HL-60 (cell line): ENCODE data around the gene TMEM132D.

ENCODE experiments used
- DNase-seq, 2 experiments: peaks; one replicate each; pipeline ENCODE4 v3.0.0-alpha.2; 2010 to 2020; ENCODE audit warnings: low read depth in 1 of 2, low spot score in 1 of 2
- H3K27ac ChIP-seq: fragments of 250-450 bp; sonication (Bioruptor Pico); replicated peaks from 2 replicates; pipeline ENCODE4 v1.5.1; 2020; ENCODE audit warnings: mild to moderate bottlenecking, moderate library complexity
- H3K27me3 ChIP-seq: fragments of 250-450 bp; sonication (Bioruptor Pico); 2 replicates; pipeline ENCODE4 v1.5.1; 2021; ENCODE audit warnings: mild to moderate bottlenecking, moderate library complexity; ENCODE audit not compliant: insufficient read depth, poor library complexity, severe bottlenecking
- H3K4me3 ChIP-seq: replicated peaks from 2 replicates; pipeline ENCODE4 v1.5.1; 2011; ENCODE audit warnings: mild to moderate bottlenecking, control low read depth, low read length; ENCODE audit not compliant: insufficient read depth
- CTCF ChIP-seq: IDR thresholded peaks from one replicate; pipeline ENCODE4 v1.5.1; 2011; ENCODE audit warnings: low read length, control low read depth, inconsistent platforms; ENCODE audit not compliant: insufficient read depth
- GABPA ChIP-seq: IDR thresholded peaks from 2 replicates; pipeline ENCODE4 v1.6.1; 2012; ENCODE audit warnings: low read depth
- POLR2AphosphoS5 ChIP-seq: IDR thresholded peaks from 2 replicates; pipeline ENCODE4 v1.6.1; 2012; ENCODE audit warnings: low read depth
- SPI1 ChIP-seq: IDR thresholded peaks from 2 replicates; pipeline ENCODE4 v1.6.1; 2012; ENCODE audit warnings: low read depth, mild to moderate bottlenecking, borderline replicate concordance
- TF ChIP-seq, protein P1 (sequence below): IDR thresholded peaks from 2 replicates; pipeline ENCODE4 v1.6.1; 2012; ENCODE audit warnings: low read depth; ENCODE audit not compliant: insufficient replicate concordance

TMEM132D gene

DNA sequence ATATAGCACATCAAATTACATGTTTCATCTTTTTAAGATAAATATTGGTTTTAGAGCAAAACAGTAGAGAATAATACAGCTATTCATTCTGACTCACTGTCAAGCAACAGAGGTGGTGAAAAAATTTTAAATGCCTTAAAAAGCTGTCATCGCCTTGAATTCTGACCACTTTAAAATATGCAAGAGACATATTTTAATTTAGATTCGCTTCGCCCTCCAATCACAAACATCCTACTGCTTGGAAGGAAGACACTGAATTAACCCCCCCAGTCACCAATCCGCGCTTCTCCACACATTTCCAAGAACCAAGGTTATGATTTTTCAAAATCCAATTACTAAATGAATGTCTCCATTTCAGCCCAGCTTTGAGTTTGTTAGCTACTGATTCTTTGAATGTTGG is 112.4 kb downstream of the TMEM132D start:
- TF ChIP-seq SPI1: no peak
- TF ChIP-seq POLR2AphosphoS5: no peak
- TF ChIP-seq, protein P1, sequence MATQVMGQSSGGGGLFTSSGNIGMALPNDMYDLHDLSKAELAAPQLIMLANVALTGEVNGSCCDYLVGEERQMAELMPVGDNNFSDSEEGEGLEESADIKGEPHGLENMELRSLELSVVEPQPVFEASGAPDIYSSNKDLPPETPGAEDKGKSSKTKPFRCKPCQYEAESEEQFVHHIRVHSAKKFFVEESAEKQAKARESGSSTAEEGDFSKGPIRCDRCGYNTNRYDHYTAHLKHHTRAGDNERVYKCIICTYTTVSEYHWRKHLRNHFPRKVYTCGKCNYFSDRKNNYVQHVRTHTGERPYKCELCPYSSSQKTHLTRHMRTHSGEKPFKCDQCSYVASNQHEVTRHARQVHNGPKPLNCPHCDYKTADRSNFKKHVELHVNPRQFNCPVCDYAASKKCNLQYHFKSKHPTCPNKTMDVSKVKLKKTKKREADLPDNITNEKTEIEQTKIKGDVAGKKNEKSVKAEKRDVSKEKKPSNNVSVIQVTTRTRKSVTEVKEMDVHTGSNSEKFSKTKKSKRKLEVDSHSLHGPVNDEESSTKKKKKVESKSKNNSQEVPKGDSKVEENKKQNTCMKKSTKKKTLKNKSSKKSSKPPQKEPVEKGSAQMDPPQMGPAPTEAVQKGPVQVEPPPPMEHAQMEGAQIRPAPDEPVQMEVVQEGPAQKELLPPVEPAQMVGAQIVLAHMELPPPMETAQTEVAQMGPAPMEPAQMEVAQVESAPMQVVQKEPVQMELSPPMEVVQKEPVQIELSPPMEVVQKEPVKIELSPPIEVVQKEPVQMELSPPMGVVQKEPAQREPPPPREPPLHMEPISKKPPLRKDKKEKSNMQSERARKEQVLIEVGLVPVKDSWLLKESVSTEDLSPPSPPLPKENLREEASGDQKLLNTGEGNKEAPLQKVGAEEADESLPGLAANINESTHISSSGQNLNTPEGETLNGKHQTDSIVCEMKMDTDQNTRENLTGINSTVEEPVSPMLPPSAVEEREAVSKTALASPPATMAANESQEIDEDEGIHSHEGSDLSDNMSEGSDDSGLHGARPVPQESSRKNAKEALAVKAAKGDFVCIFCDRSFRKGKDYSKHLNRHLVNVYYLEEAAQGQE: no peak
- no peak for TF ChIP-seq CTCF
- TF ChIP-seq GABPA: no peak
- no peak for DNase-seq
- H3K27ac ChIP-seq: no peak overlapping the region
- no peak overlapping the region for H3K4me3 ChIP-seq
- H3K27me3 ChIP-seq: no peaks in the 10 kb centered on the region

DNA sequence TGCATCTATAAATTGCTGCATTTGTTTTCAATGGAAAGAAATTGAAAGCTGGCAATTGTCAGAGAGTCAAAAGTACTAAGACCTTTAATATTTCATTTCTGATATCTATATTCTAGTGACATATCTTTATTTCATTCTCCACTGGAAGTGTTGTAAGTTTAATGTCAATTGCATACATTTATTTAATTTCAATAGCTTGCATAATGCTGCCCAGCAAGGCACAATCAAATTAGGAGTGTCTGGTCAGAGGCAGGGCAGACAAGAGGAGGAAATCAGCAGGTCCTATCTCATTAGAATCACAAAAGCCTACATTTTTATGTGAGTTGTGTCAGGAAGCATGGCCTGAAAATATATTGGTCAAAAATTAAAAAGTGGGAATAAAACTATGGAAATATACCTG is 112.9 kb downstream of the TMEM132D start:
- no peak overlapping the region for H3K4me3 ChIP-seq
- DNase-seq: no peak
- TF ChIP-seq GABPA (no peak), SPI1 (no peak), CTCF (no peak), POLR2AphosphoS5 (no peak)
- TF ChIP-seq, protein P1: no peak
- H3K27ac ChIP-seq: no peak overlapping the region
- H3K27me3 ChIP-seq: no peaks in the 10 kb centered on the region

GRCh38 chr12:129790331-129790730 is 113.5 kb downstream of the TMEM132D start:
- TF ChIP-seq POLR2AphosphoS5 (no peak), SPI1 (no peak), GABPA (no peak), CTCF (no peak)
- TF ChIP-seq, protein P1: no peak
- H3K4me3 ChIP-seq: no peak overlapping the region
- no peaks in the 10 kb centered on the region for H3K27me3 ChIP-seq
- DNase-seq: no peak
- H3K27ac ChIP-seq: no peak overlapping the region
